Thoracic aorta (tissue), 2 donors: ENCODE data around the gene NLRP14. TPM values are rescaled to one million over a fixed set of nuclear protein-coding genes. Genes with fewer than 3 reads are reported as not detected.

Source experiments
- ATAC-seq: fragments of 150-250 bp; one replicate; pipeline ENCODE4 v1.8.0; 2017; ENCODE audit warnings: low read depth; ENCODE audit not compliant: insufficient number of reproducible peaks, low FRiP score
- DNase-seq: peaks from one replicate; pipeline ENCODE4 v3.0.0-alpha.2; 2020; ENCODE audit warnings: low spot score
- H3K27ac ChIP-seq, 2 donors: fragments of 200-600 bp; sonication (generic); 1 replicate in 1 of 2; 2 replicates in 1 of 2; pipeline ENCODE4 v1.5.1; 2016; ENCODE audit warnings: mild to moderate bottlenecking in 2 of 2, moderate library complexity in 2 of 2
- H3K27me3 ChIP-seq: fragments of 200-600 bp; sonication (generic); replicated peaks from 2 replicates; pipeline ENCODE4 v1.6.0; 2016; ENCODE audit warnings: mild to moderate bottlenecking; ENCODE audit not compliant: insufficient read depth
- H3K36me3 ChIP-seq: fragments of 200-600 bp; sonication (generic); one replicate; pipeline ENCODE4 v1.5.1; 2016
- H3K4me1 ChIP-seq, 2 donors: fragments of 200-600 bp; sonication (generic); 1 replicate in 1 of 2; 2 replicates in 1 of 2; pipeline versions ENCODE4 v1.5.1 to v1.6.0; 2016; ENCODE audit warnings: low read depth in 2 of 2, mild to moderate bottlenecking in 1 of 2; ENCODE audit not compliant: control insufficient read depth in 1 of 2
- H3K4me3 ChIP-seq: fragments of 200-600 bp; sonication (generic); 2 replicates; pipeline ENCODE4 v1.5.1; 2016; ENCODE audit warnings: mild to moderate bottlenecking
- H3K9me3 ChIP-seq: fragments of 200-600 bp; sonication (generic); 2 replicates; pipeline ENCODE4 v1.5.1; 2016
- total RNA-seq, 2 donors: library from RNA; depleted of rRNA; stranded (reverse); fragments of >200 nt; gene quantifications; one replicate each; pipeline versions ENCODE4 v1.1.0 to v1.2.3, GENCODE V29; 2016
- TF ChIP-seq, protein P1 (sequence below): fragments of 200-600 bp; sonication (generic); IDR thresholded peaks from one replicate; pipeline ENCODE4 v1.5.1; 2019; ENCODE audit warnings: antibody characterized with exemption

NLRP14 gene
- total RNA-seq, 2 donors from 2014 or later: not detected

DNA sequence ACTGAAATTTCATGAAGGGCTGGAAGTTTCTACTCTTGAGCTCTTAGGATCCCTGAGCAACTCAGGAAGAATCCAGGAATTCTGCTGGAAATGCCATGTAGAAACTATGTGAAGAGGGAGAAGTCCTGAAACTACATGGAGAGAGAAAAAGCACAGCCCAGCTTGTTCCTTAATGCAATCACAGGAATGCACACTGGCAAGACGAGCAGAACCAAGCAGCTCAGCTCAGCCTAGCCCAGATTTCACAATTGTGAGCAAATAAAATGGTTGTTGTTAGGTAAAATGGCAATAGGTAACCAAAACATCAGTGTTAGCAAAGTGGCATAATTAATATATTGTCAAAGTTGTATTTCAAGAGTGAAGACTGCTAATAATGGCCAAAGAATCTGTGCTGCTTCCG lies 28.3 kb upstream of the NLRP14 start:
- H3K27ac ChIP-seq: peak overlapping the region in 1 of 2 donors; percentile 37
- DNase-seq: no peak

DNA sequence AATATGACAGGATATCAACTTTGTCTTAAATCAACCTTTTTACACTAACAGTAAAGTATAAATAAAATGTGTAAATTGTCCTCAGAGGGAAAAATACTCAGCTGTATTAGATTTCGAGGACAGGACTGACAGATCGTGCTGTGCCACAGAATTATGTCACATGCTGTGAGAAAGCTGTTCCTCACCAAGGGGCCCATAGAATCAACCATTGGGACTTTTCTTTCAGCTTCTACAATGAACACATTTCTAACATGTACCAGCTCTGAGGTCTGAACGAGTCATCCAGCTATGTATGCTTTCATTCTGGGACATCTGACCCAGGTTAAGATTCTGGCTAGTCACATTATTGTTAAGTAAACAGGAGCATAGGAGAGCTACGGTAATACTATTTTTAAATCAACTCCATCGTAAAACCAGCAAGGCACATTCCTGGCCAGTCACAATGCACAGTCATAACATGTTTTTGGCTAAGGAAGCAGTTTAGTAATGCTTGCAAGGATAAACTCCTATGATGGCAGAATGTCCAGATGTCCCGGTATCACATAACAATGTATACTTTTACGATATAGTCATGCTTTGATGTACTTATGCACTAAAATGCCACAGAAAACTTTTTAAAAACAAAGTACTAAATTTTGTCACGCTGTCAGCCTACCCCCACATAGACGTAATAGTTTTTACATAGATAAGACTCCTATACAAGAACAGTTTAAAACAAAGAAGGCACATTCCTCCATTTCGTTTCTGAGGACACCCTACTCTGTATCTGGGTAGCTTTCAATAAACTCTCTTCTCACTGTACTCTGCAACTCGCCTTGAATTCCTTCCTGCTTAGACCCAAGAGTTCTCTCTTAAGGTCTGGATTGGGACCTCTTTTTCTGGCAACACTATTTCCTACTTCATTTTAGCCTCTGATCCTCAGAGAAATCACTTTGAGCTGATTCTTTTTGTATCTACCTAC lies 27.5 kb upstream of the NLRP14 start:
- H3K27me3 ChIP-seq: no peaks in the 10 kb centered on the region
- no peaks in the 10 kb centered on the region for H3K36me3 ChIP-seq
- TF ChIP-seq, protein P1, sequence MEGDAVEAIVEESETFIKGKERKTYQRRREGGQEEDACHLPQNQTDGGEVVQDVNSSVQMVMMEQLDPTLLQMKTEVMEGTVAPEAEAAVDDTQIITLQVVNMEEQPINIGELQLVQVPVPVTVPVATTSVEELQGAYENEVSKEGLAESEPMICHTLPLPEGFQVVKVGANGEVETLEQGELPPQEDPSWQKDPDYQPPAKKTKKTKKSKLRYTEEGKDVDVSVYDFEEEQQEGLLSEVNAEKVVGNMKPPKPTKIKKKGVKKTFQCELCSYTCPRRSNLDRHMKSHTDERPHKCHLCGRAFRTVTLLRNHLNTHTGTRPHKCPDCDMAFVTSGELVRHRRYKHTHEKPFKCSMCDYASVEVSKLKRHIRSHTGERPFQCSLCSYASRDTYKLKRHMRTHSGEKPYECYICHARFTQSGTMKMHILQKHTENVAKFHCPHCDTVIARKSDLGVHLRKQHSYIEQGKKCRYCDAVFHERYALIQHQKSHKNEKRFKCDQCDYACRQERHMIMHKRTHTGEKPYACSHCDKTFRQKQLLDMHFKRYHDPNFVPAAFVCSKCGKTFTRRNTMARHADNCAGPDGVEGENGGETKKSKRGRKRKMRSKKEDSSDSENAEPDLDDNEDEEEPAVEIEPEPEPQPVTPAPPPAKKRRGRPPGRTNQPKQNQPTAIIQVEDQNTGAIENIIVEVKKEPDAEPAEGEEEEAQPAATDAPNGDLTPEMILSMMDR: no peak
- peaks cover 5 to 20% of the 10 kb centered on the region in 2 donors for H3K4me1 ChIP-seq
- H3K4me3 ChIP-seq: peak overlapping the region; percentile 35
- no peaks in the 10 kb centered on the region for H3K9me3 ChIP-seq
- peak; percentile 64 for ATAC-seq
- no peak for DNase-seq
- H3K27ac ChIP-seq: peak overlapping the region; percentile 30 to 37

More for the DNA sequence above, 28.3 kb upstream of the NLRP14 start:
- TF ChIP-seq, protein P1: no peak
- peak overlapping the region; percentile 35 for H3K4me3 ChIP-seq
- no peaks in the 10 kb centered on the region for H3K36me3 ChIP-seq
- no peaks in the 10 kb centered on the region for H3K27me3 ChIP-seq
- no peaks in the 10 kb centered on the region for H3K9me3 ChIP-seq
- peaks cover 5 to 20% of the 10 kb centered on the region in 2 donors for H3K4me1 ChIP-seq
- no peak for ATAC-seq

DNA sequence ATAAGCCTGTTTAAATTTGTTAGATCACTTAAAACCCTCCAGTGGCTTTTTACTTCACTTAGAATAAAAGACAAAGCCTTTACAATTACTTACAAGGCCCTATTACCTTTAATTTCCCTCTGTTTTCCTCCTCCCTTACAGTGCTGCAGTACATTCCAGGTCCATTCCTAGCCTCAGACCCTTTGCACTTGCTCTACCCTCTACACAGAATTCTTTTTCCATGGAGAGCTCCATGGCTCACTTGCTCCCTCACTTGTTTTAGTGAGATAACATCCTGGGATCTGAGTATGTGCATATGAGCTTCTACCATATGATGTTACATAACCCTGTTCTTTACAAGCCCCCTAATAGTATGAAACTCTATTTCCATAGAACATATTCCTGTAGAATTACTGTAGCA lies 24.6 kb upstream of the NLRP14 start:
- Histone ChIP-seq H3K4me3 (no peak overlapping the region), H3K36me3 (peaks cover 4% of the 10 kb centered on the region), H3K9me3 (no peaks in the 10 kb centered on the region), H3K4me1 (peaks cover 5 to 20% of the 10 kb centered on the region in 2 donors), H3K27ac (no peak overlapping the region), H3K27me3 (no peaks in the 10 kb centered on the region)
- DNase-seq (no peak), ATAC-seq (no peak)
- TF ChIP-seq, protein P1: no peak

DNA sequence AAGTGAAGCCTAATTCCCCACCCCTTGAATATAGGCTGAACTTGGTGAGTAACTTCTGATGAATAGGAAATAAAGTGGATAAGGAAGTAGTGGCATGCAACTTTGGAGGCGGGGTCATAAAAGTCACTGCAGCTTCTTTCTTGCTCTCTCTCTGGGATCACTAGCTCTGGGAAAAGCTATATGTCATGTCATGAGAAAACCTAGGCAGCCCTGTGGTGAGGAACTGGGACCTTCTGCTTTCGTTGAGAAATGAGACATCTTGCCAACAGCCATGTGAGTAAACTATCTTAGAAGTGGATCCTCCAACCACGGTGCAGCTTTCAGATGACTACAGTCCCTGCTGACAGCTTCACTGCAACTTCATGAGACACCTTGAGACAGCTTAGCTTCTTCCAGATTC lies 15.8 kb upstream of the NLRP14 start:
- no peak for ATAC-seq
- H3K4me1 ChIP-seq: no peaks in the 10 kb centered on the region
- no peaks in the 10 kb centered on the region for H3K27me3 ChIP-seq
- TF ChIP-seq, protein P1: no peak
- H3K4me3 ChIP-seq: no peak overlapping the region
- peaks cover 9% of the 10 kb centered on the region for H3K36me3 ChIP-seq
- DNase-seq: no peak
- H3K9me3 ChIP-seq: no peaks in the 10 kb centered on the region
- no peak overlapping the region for H3K27ac ChIP-seq

DNA sequence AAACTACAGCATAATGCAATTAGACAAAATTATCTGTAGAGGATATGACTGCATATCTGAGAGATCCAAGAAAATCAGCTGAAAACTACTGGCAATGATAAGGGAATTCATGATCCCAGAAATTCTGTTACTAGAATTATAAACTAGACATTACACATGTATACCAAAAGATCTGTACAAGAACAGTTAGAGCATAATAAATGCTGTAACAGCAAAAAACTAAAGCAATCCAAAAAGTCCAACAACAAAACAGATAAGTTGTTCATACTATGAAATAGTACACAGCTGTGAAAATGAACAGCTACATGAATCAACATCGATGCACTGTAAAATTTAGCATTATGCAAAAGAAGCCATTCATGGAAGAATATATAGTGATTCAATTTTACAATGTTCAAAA lies 6.2 kb upstream of the NLRP14 start:
- TF ChIP-seq, protein P1: no peak
- DNase-seq: no peak
- Histone ChIP-seq H3K9me3 (no peaks in the 10 kb centered on the region), H3K27ac (no peak overlapping the region), H3K4me1 (peaks cover 0 to 3% of the 10 kb centered on the region in 2 donors), H3K27me3 (no peaks in the 10 kb centered on the region), H3K36me3 (no peaks in the 10 kb centered on the region), H3K4me3 (no peak overlapping the region)
- ATAC-seq: no peak
